Gastroesophageal sphincter (tissue), 4 donors: ENCODE measurements around the gene ZBTB20. TPM values are rescaled to one million over a fixed set of nuclear protein-coding genes. Genes with fewer than 3 reads are reported as not detected.

ENCODE experiments used
- ATAC-seq: fragments of 150-250 bp; one replicate; pipeline ENCODE4 v1.9.1; 2016; ENCODE audit warnings: mild to moderate bottlenecking, moderate library complexity
- H3K27ac ChIP-seq, 4 donors: fragments of 200-600 bp; sonication (generic) in 3 of 4; 1 replicate in 3 of 4; 2 replicates in 1 of 4; pipeline ENCODE4 v1.5.1; 2016 to 2019
- H3K27me3 ChIP-seq: fragments of 200-600 bp; sonication (generic); one replicate; pipeline ENCODE4 v1.5.1; 2019
- H3K36me3 ChIP-seq, 2 donors: fragments of 200-600 bp; sonication (generic); one replicate each; pipeline ENCODE4 v1.5.1; 2019; ENCODE audit warnings: control low read depth in 1 of 2
- H3K4me1 ChIP-seq, 3 donors: fragments of 200-600 bp; sonication (generic); 1 replicate in 2 of 3; 2 replicates in 1 of 3; pipeline ENCODE4 v1.5.1; 2016 to 2019; ENCODE audit warnings: control low read depth in 2 of 3
- H3K4me3 ChIP-seq, 2 donors: fragments of 200-600 bp; sonication (generic); one replicate each; pipeline ENCODE4 v1.5.1; 2019; ENCODE audit warnings: mild to moderate bottlenecking in 1 of 2, moderate library complexity in 1 of 2
- H3K9me3 ChIP-seq, 3 donors: fragments of 200-600 bp; sonication (generic); one replicate each; pipeline ENCODE4 v1.5.1; 2017 to 2019; ENCODE audit warnings: control low read depth in 2 of 3
- EP300 ChIP-seq: sonication (generic); formaldehyde crosslinking; IDR thresholded peaks from one replicate; pipeline ENCODE4 v1.6.1; 2017; ENCODE audit warnings: antibody characterized with exemption, mild to moderate bottlenecking
- POLR2A ChIP-seq, 2 donors: fragments of 450-650 bp; IDR thresholded peaks; one replicate each; pipeline ENCODE4 v1.6.1; 2017; ENCODE audit warnings: antibody characterized with exemption in 2 of 2, mild to moderate bottlenecking in 2 of 2, moderate library complexity in 1 of 2
- POLR2AphosphoS5 ChIP-seq: sonication (generic); formaldehyde crosslinking; IDR thresholded peaks from one replicate; pipeline ENCODE4 v1.6.1; 2017; ENCODE audit warnings: antibody characterized with exemption
- WGBS, 2 donors: methylation state at CpG; one replicate each; pipeline ENCODE4 v1.1.5; 2018; ENCODE audit warnings: low coverage in 1 of 2; 5-methylcytosine and 5-hydroxymethylcytosine counted together
- total RNA-seq, 4 donors: library from RNA; depleted of rRNA; stranded (reverse); fragments of >200 nt; gene quantifications; one replicate each; pipeline ENCODE4 v1.1.0, GENCODE V29; 2016
- TF ChIP-seq, protein P1 (sequence below), 4 experiments: fragments of 200-600 bp in 2 of 4; fragments of 450-650 bp in 2 of 4; sonication (generic) in 1 of 4; IDR thresholded peaks; one replicate each; pipeline ENCODE4 v1.5.1; 2017 to 2019; ENCODE audit warnings: antibody characterized with exemption in 4 of 4, mild to moderate bottlenecking in 2 of 4, moderate library complexity in 2 of 4

Gene ZBTB20
- total RNA-seq, 4 donors from 2014 or later = 53.1 to 113 (median 98.4) TPM

DNA sequence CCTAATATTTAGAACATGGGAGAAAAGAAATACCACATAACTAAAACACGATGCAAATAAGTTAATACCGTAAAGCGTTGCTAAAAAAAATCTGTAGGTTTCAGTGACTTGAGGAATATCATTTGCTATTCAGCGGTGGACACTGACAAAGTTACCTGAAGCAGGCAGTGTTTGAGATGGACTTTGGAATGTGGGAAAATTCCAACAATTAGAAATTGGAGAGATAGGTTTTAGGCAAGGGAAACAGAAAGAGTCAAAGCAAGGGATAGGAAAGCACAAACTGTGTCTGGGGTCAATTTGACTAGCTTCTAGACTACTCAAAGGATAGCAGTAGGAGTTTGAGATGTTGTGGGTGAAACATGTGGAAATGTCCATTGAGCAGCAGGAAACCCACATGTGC is 680.3 kb downstream of the ZBTB20 start:
- H3K36me3 ChIP-seq = no peaks in the 10 kb centered on the region
- 92 to 97% methylated on average over 4 of the region's 4 CpGs for WGBS, 2 donors
- peaks cover 0 to 23% (median 2%) of the 10 kb centered on the region in 3 donors for H3K4me1 ChIP-seq
- H3K4me3 ChIP-seq = no peak overlapping the region
- no peak overlapping the region for H3K27ac ChIP-seq
- TF ChIP-seq POLR2A (IDR thresholded peaks at IDR 0.05) (no peak), EP300 (no peak), POLR2AphosphoS5 (no peak)
- TF ChIP-seq, protein P1, sequence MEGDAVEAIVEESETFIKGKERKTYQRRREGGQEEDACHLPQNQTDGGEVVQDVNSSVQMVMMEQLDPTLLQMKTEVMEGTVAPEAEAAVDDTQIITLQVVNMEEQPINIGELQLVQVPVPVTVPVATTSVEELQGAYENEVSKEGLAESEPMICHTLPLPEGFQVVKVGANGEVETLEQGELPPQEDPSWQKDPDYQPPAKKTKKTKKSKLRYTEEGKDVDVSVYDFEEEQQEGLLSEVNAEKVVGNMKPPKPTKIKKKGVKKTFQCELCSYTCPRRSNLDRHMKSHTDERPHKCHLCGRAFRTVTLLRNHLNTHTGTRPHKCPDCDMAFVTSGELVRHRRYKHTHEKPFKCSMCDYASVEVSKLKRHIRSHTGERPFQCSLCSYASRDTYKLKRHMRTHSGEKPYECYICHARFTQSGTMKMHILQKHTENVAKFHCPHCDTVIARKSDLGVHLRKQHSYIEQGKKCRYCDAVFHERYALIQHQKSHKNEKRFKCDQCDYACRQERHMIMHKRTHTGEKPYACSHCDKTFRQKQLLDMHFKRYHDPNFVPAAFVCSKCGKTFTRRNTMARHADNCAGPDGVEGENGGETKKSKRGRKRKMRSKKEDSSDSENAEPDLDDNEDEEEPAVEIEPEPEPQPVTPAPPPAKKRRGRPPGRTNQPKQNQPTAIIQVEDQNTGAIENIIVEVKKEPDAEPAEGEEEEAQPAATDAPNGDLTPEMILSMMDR (IDR thresholded peaks at IDR 0.05) = no peak
- ATAC-seq = no peak
- no peaks in the 10 kb centered on the region for H3K9me3 ChIP-seq
- no peaks in the 10 kb centered on the region for H3K27me3 ChIP-seq

DNA sequence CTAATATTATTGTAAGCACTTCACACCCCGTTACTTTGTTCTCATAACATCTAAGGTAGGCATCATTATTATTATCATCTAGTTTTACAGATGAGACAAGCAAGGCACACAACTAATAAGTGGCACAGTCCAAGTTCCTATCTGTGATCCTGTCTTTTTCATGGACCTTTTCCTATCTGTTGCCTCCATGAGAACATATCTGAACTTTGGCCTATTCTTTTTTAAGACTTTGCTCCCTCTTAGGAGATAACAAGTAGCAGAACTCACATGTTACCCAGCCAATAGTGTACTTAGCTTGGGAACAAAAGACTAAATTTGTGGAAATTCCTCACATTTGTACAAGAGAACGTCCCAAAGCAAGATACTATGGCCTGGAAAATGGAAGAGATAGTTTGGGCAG is 680.8 kb downstream of the ZBTB20 start:
- Histone ChIP-seq H3K27me3 (no peaks in the 10 kb centered on the region), H3K9me3 (no peaks in the 10 kb centered on the region), H3K27ac (no peak overlapping the region), H3K36me3 (no peaks in the 10 kb centered on the region), H3K4me1 (peaks cover 0 to 23% (median 2%) of the 10 kb centered on the region in 3 donors), H3K4me3 (no peak overlapping the region)
- no peak for TF ChIP-seq POLR2AphosphoS5
- no peak for TF ChIP-seq POLR2A (IDR thresholded peaks at IDR 0.05)
- TF ChIP-seq, protein P1 (IDR thresholded peaks at IDR 0.05) = no peak
- TF ChIP-seq EP300 = no peak
- 100% methylated on average over 2 of the region's 2 CpGs for WGBS, 2 donors
- ATAC-seq = no peak

DNA sequence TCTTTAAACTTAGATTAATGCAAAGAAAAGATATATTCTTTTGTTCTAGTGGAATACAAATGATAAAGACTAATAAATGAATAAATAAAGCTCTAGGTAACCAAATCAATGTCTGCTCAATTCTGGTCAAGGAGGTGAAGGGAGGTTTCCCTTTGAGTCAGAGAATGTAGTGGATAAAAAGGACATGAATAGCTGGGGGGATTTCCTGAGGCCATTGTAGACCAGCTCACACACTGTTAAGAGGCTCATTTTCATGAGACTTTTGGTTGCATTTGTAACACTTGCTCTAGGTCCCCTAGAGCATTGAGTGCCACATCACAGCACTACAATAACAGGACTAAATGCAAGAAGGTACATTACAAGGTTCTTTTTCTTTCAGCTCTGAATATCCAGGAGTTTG is 682.5 kb downstream of the ZBTB20 start:
- H3K9me3 ChIP-seq = no peaks in the 10 kb centered on the region
- peaks cover 0 to 13% (median 0%) of the 10 kb centered on the region in 3 donors for H3K4me1 ChIP-seq
- ATAC-seq = no peak
- H3K36me3 ChIP-seq = no peaks in the 10 kb centered on the region
- H3K27ac ChIP-seq = no peak overlapping the region
- TF ChIP-seq, protein P1 (IDR thresholded peaks at IDR 0.05) = no peak
- TF ChIP-seq POLR2A (IDR thresholded peaks at IDR 0.05) (no peak), EP300 (no peak), POLR2AphosphoS5 (no peak)
- H3K27me3 ChIP-seq = no peaks in the 10 kb centered on the region
- no peak overlapping the region for H3K4me3 ChIP-seq

DNA sequence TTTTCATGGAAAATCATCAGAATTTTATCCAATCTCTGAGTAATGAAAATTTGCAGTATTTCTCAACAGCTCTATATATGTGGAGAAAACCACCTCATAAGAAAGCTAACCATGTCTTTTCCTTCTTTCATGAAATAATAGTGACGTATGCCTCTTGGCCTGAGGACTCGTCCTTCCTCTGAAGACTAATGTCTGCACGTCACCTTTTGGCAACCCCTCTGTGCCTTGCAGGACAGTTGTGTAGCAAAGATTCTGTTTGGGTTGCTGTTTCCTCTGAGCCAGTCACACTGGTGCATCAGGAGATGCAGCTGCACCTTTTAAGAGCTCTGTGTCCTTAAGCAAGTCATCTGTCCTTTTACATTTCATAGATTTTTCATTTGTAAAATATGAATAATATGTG is 684.3 kb downstream of the ZBTB20 start:
- TF ChIP-seq, protein P1 (IDR thresholded peaks at IDR 0.05) = no peak

DNA sequence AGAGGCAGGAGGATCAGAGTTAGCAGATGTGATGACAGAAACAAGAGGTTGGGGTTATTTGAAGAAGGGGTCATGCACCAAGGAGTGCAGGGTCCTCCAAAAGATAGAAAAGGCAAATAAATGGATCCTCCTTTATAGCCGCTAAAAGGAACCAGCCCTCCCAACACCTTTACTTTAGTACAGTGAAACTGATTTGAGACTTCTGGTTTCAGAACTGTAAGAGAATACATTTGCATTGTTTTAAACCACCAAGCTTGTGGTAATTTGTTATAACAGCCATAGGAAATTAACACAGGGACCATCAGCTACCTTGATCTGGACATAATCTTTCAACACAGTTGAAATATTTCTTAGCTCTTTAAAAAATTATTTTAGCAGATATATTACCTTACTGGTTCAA is 686.6 kb downstream of the ZBTB20 start:
- Histone ChIP-seq H3K27me3 (no peaks in the 10 kb centered on the region), H3K36me3 (no peaks in the 10 kb centered on the region), H3K9me3 (no peaks in the 10 kb centered on the region), H3K27ac (no peak overlapping the region), H3K4me3 (no peak overlapping the region), H3K4me1 (peaks cover under 1 to 14% (median 3%) of the 10 kb centered on the region in 3 donors)
- WGBS, 2 donors = 100% methylated on average over 1 of the region's 1 CpG
- no peak for TF ChIP-seq EP300
- ATAC-seq = no peak

More for the DNA sequence above, 684.3 kb downstream of the ZBTB20 start:
- WGBS, 2 donors = 89 to 100% methylated on average over 3 of the region's 3 CpGs
- Histone ChIP-seq H3K27me3 (no peaks in the 10 kb centered on the region), H3K36me3 (no peaks in the 10 kb centered on the region), H3K4me1 (peaks cover 0 to 5% (median 0%) of the 10 kb centered on the region in 3 donors), H3K27ac (no peak overlapping the region), H3K4me3 (no peak overlapping the region), H3K9me3 (no peaks in the 10 kb centered on the region)
- no peak for ATAC-seq
